ENCODE data around the gene GRAMD1B.

DNA sequence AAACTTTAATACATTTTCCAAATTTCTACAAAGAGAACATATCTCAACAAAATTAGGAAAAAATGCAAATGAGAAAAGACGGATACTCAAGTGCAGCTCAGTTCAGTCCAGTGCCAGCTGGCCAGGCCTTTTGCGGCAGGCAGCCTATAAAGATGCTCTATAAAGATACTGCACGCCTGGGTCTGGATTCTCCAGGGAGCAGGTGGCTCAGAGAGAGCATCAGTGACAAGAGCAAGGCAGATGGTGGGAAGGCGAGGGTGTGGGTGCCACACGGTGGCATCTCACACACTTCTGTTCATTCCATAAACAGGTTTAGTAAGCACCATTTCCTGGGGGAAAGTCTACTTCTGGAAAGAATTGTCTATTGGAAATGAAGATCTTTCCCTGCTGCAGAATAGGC is 242.5 kb downstream of the GRAMD1B start:
- TF ChIP-seq, protein P1, sequence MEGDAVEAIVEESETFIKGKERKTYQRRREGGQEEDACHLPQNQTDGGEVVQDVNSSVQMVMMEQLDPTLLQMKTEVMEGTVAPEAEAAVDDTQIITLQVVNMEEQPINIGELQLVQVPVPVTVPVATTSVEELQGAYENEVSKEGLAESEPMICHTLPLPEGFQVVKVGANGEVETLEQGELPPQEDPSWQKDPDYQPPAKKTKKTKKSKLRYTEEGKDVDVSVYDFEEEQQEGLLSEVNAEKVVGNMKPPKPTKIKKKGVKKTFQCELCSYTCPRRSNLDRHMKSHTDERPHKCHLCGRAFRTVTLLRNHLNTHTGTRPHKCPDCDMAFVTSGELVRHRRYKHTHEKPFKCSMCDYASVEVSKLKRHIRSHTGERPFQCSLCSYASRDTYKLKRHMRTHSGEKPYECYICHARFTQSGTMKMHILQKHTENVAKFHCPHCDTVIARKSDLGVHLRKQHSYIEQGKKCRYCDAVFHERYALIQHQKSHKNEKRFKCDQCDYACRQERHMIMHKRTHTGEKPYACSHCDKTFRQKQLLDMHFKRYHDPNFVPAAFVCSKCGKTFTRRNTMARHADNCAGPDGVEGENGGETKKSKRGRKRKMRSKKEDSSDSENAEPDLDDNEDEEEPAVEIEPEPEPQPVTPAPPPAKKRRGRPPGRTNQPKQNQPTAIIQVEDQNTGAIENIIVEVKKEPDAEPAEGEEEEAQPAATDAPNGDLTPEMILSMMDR (IDR thresholded peaks at IDR 0.05 in 4 of 5, conservative IDR thresholded peaks at IDR 0.05 in 1 of 5), result no peak
- no peak for TF ChIP-seq POLR2A (IDR thresholded peaks at IDR 0.05)

Measured in gastrocnemius medialis (tissue), 4 donors.